Left ventricle myocardium inferior (tissue), 1 donor: ENCODE results near the gene MAST2. TPM values are rescaled to one million over a fixed set of nuclear protein-coding genes. Genes with fewer than 3 reads are reported as not detected.

ENCODE experiments used
- DNase-seq: peaks from one replicate; pipeline ENCODE4 v3.0.0-alpha.2; 2020
- H3K27ac ChIP-seq: fragments of 200-600 bp; replicated peaks from 2 replicates; pipeline ENCODE4 v1.8.0; 2021
- H3K27me3 ChIP-seq: fragments of 200-600 bp; 2 replicates; pipeline ENCODE4 v1.8.0; 2021; ENCODE audit warnings: low read depth
- H3K36me3 ChIP-seq: fragments of 200-600 bp; 2 replicates; pipeline ENCODE4 v1.8.0; 2021
- H3K4me1 ChIP-seq: fragments of 200-600 bp; 2 replicates; pipeline ENCODE4 v1.8.0; 2021
- H3K4me3 ChIP-seq: fragments of 200-600 bp; 2 replicates; pipeline ENCODE4 v1.8.0; 2021; ENCODE audit warnings: mild to moderate bottlenecking, moderate library complexity
- H3K9me3 ChIP-seq: fragments of 200-600 bp; replicated peaks from 2 replicates; pipeline ENCODE4 v1.8.0; 2021
- CTCF ChIP-seq: fragments of 200-600 bp; IDR thresholded peaks from 2 replicates; pipeline ENCODE4 v1.8.0; 2021; ENCODE audit warnings: antibody characterized with exemption, mild to moderate bottlenecking, borderline replicate concordance
- intact Hi-C: fragments of 100-400 bp; cut with micrococcal nuclease; formaldehyde crosslinking; loops from one replicate; pipeline ENCODE4 v1.11.0; 2022
- total RNA-seq: library from RNA; stranded (reverse); fragmentation: NEBNext Ultra II Directional; extraction: Animal tissue kit (Norgen Biotek cat#: 25700); gene quantifications from one replicate; pipeline ENCODE4 v1.2.1, GENCODE V29; 2021
- donor health status: DM: no; HTN: yes; CAD: no; lungs with severe emphysema.

The MAST2 gene
- total RNA-seq, 1 donor from 2014 or later, result 104 TPM

GRCh38 chr1:45906883-45907282, 103.5 kb downstream of the MAST2 start:
- Histone ChIP-seq H3K4me1 (peaks cover 20% of the 10 kb centered on the region), H3K4me3 (no peak overlapping the region), H3K27me3 (no peaks in the 10 kb centered on the region), H3K27ac (no peak overlapping the region), H3K36me3 (no peaks in the 10 kb centered on the region), H3K9me3 (peaks cover 1% of the 10 kb centered on the region)
- no peak for TF ChIP-seq CTCF
- no peak for DNase-seq
- intact Hi-C loops, result no loop called here

GRCh38 chr1:45908611-45909140, 105.3 kb downstream of the MAST2 start:
- no peaks in the 10 kb centered on the region for H3K9me3 ChIP-seq
- H3K4me3 ChIP-seq, result no peak overlapping the region
- peaks cover 34% of the 10 kb centered on the region for H3K4me1 ChIP-seq
- H3K27me3 ChIP-seq, result no peaks in the 10 kb centered on the region
- DNase-seq, result no peak
- H3K27ac ChIP-seq, result no peak overlapping the region
- TF ChIP-seq CTCF, result no peak
- no peaks in the 10 kb centered on the region for H3K36me3 ChIP-seq
- intact Hi-C loops, result no loop called here

GRCh38 chr1:45911634-45912033, 108.2 kb downstream of the MAST2 start:
- H3K27me3 ChIP-seq, result no peaks in the 10 kb centered on the region
- H3K4me3 ChIP-seq, result no peak overlapping the region
- TF ChIP-seq CTCF, result no peak
- no peak for DNase-seq
- no peaks in the 10 kb centered on the region for H3K36me3 ChIP-seq
- peak overlapping the region; percentile 91 for H3K27ac ChIP-seq
- no peaks in the 10 kb centered on the region for H3K9me3 ChIP-seq
- H3K4me1 ChIP-seq, result peaks cover 34% of the 10 kb centered on the region
- intact Hi-C loops, result no loop called here

- H3K4me1 ChIP-seq, result peaks cover 41% of the 10 kb centered on the region
- peak overlapping the region; percentile 91 for H3K27ac ChIP-seq
- peaks cover 8% of the 10 kb centered on the region for H3K36me3 ChIP-seq
- H3K4me3 ChIP-seq, result peak overlapping the region; percentile 58
- no peaks in the 10 kb centered on the region for H3K9me3 ChIP-seq
- DNase-seq, result peak; percentile 50
- no peaks in the 10 kb centered on the region for H3K27me3 ChIP-seq
- no peak for TF ChIP-seq CTCF
- intact Hi-C loops, result no loop called here
Measured at GRCh38 chr1:45913183-45913683, 109.8 kb downstream of the MAST2 start.

GRCh38 chr1:45913731-45914501, 110.5 kb downstream of the MAST2 start:
- DNase-seq, result no peak
- intact Hi-C loops, result no loop called here

More at GRCh38 chr1:45913731-45914501, 110.5 kb downstream of the MAST2 start:
- peak overlapping the region; percentile 91 for H3K27ac ChIP-seq
- no peak for TF ChIP-seq CTCF
- H3K9me3 ChIP-seq, result no peaks in the 10 kb centered on the region
- H3K27me3 ChIP-seq, result no peaks in the 10 kb centered on the region
- H3K4me1 ChIP-seq, result peaks cover 37% of the 10 kb centered on the region
- peaks cover 15% of the 10 kb centered on the region for H3K36me3 ChIP-seq
- peak overlapping the region; percentile 58 for H3K4me3 ChIP-seq
